ENCODE data around the gene RET.

The RET gene

GRCh38 chr10:43076876-43077420 lies at the start of gene RET:
Gene RET (plus strand): TSS chr10:43077069. CDS start chr10:43077259, 190 bp downstream.
- DNase-seq = peak; percentile 60

GRCh38 chr10:43027331-43027955 lies 49.4 kb upstream of the RET start:
- no peak for DNase-seq

GRCh38 chr10:43028143-43028542 lies 48.7 kb upstream of the RET start:
- no peak for DNase-seq

- DNase-seq = no peak
Observed at GRCh38 chr10:43029043-43029442, 47.8 kb upstream of the RET start.

GRCh38 chr10:43032613-43033012 lies 44.3 kb upstream of the RET start:
- DNase-seq = no peak

- DNase-seq = no peak
Observed at GRCh38 chr10:43035800-43036199, 41.1 kb upstream of the RET start.

- no peak for DNase-seq
Observed at GRCh38 chr10:43036481-43037428, 40.1 kb upstream of the RET start.

GRCh38 chr10:43037440-43037839 lies 39.4 kb upstream of the RET start:
- no peak for DNase-seq

- no peak for DNase-seq
Observed at GRCh38 chr10:43037942-43038782, 38.7 kb upstream of the RET start.

GRCh38 chr10:43038783-43039623 lies 37.9 kb upstream of the RET start:
- no peak for DNase-seq

GRCh38 chr10:43039624-43040481 lies 37.0 kb upstream of the RET start:
- DNase-seq = no peak

GRCh38 chr10:43040482-43041256 lies 36.2 kb upstream of the RET start:
- DNase-seq = no peak

GRCh38 chr10:43041422-43042342 lies 35.2 kb upstream of the RET start:
- DNase-seq = no peak

GRCh38 chr10:43042503-43043341 lies 34.1 kb upstream of the RET start:
- DNase-seq = no peak

- DNase-seq = no peak
Observed at GRCh38 chr10:43043342-43043772, 33.5 kb upstream of the RET start.

GRCh38 chr10:43043773-43044447 lies 33.0 kb upstream of the RET start:
- DNase-seq = no peak

GRCh38 chr10:43044448-43044921 lies 32.4 kb upstream of the RET start:
- DNase-seq = no peak

Measured in stimulated activated CD4-positive, alpha-beta T cell treated with anti-CD3 and anti-CD28 coated beads, Interleukin-15, amount 100 ng/mL, for 24 hours (primary cell).